Measurements from ENCODE around the gene SLCO3A1.

DNA sequence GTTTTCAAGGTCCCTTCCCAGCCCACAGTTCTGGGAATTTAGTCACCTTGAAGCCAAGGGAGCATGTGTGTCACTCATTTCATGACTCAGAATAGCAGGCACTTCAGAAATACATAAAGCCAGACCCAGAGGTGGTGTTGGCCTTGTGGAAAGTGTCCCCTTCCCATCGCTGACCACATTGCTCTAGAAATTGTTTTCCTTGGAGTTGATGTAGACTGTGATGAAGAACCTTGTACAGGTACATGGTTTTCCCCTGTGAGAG lies 158.8 kb downstream of the SLCO3A1 start:
- TF ChIP-seq, protein P1, sequence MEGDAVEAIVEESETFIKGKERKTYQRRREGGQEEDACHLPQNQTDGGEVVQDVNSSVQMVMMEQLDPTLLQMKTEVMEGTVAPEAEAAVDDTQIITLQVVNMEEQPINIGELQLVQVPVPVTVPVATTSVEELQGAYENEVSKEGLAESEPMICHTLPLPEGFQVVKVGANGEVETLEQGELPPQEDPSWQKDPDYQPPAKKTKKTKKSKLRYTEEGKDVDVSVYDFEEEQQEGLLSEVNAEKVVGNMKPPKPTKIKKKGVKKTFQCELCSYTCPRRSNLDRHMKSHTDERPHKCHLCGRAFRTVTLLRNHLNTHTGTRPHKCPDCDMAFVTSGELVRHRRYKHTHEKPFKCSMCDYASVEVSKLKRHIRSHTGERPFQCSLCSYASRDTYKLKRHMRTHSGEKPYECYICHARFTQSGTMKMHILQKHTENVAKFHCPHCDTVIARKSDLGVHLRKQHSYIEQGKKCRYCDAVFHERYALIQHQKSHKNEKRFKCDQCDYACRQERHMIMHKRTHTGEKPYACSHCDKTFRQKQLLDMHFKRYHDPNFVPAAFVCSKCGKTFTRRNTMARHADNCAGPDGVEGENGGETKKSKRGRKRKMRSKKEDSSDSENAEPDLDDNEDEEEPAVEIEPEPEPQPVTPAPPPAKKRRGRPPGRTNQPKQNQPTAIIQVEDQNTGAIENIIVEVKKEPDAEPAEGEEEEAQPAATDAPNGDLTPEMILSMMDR (IDR thresholded peaks at IDR 0.05 in 8 of 11, conservative IDR thresholded peaks at IDR 0.05 in 3 of 11): no peak
- TF ChIP-seq POLR2AphosphoS5 (IDR thresholded peaks at IDR 0.05) (no peak), POLR2A (IDR thresholded peaks at IDR 0.05) (no peak)
